Neural cell (in vitro differentiated cells): ENCODE measurements around the gene ZNF394. TPM values are rescaled to one million over a fixed set of nuclear protein-coding genes. Genes with fewer than 3 reads are reported as not detected.

ENCODE experiments used
- H2AFZ ChIP-seq: fragments of 200-600, 300-800 bp; sonication (generic), shearing (Covaris generic); 2 replicates; pipeline ENCODE4 v1.6.0; 2014; ENCODE audit warnings: low read depth, mild to moderate bottlenecking, antibody characterized with exemption, low read length, moderate library complexity
- H3F3A ChIP-seq: fragments of 200-600 bp; shearing (Covaris generic); 2 replicates; pipeline ENCODE4 v1.6.1; 2016; ENCODE audit warnings: mild to moderate bottlenecking, moderate library complexity, mixed read lengths, antibody characterized with exemption, low read length; ENCODE audit not compliant: insufficient read depth, poor library complexity, severe bottlenecking
- H3K27ac ChIP-seq: fragments of 200-600, 300-800 bp; sonication (generic), shearing (Covaris generic); 2 replicates; pipeline ENCODE4 v1.5.1; 2014; ENCODE audit warnings: mild to moderate bottlenecking, low read length, moderate library complexity
- H3K27me3 ChIP-seq: fragments of 300-800, 200-600 bp; sonication (generic), shearing (Covaris generic); 2 replicates; pipeline ENCODE4 v1.6.0; 2014; ENCODE audit warnings: mild to moderate bottlenecking, low read depth, low read length, moderate library complexity; ENCODE audit not compliant: insufficient read depth
- H3K36me3 ChIP-seq: fragments of 300-800, 200-600 bp; sonication (generic), shearing (Covaris generic); 2 replicates; pipeline ENCODE4 v1.5.1; 2014; ENCODE audit warnings: mild to moderate bottlenecking, antibody characterized with exemption, low read length, moderate library complexity; ENCODE audit not compliant: insufficient read depth
- H3K4me2 ChIP-seq: fragments of 300-800, 200-600 bp; sonication (generic), shearing (Covaris generic); 2 replicates; pipeline ENCODE4 v1.6.0; 2014; ENCODE audit warnings: mild to moderate bottlenecking, low read length
- H3K4me3 ChIP-seq: fragments of 300-800, 200-600 bp; sonication (generic), shearing (Covaris generic); 2 replicates; pipeline ENCODE4 v1.5.1; 2014; ENCODE audit warnings: mild to moderate bottlenecking, low read length, moderate library complexity
- H3K79me2 ChIP-seq: fragments of 200-600 bp; shearing (Covaris generic); replicated peaks from 2 replicates; pipeline ENCODE4 v1.6.0; 2014; ENCODE audit warnings: mild to moderate bottlenecking, low read length, moderate library complexity; ENCODE audit not compliant: insufficient read depth
- H3K9ac ChIP-seq: fragments of 300-800, 200-600 bp; sonication (generic), shearing (Covaris generic); 2 replicates; pipeline ENCODE4 v1.6.1; 2016; ENCODE audit warnings: mild to moderate bottlenecking, low read length, mixed read lengths
- H3K9me2 ChIP-seq: fragments of 200-600 bp; shearing (Covaris generic); 2 replicates; pipeline ENCODE4 v1.6.1; 2016; ENCODE audit warnings: mild to moderate bottlenecking, low read length, mixed read lengths; ENCODE audit not compliant: insufficient read depth
- H3K9me3 ChIP-seq: fragments of 200-600, 300-800 bp; sonication (generic), shearing (Covaris generic); 2 replicates; pipeline ENCODE4 v1.6.1; 2016; ENCODE audit warnings: mild to moderate bottlenecking, mixed run types, low read length, moderate library complexity, mixed read lengths
- H4K20me1 ChIP-seq: fragments of 200-600 bp; shearing (Covaris generic); 2 replicates; pipeline ENCODE4 v1.6.1; 2016; ENCODE audit warnings: mild to moderate bottlenecking, mixed run types; ENCODE audit not compliant: insufficient read depth
- CTCF ChIP-seq: fragments of 450-650 bp; IDR thresholded peaks from 2 replicates; pipeline ENCODE4 v1.5.1; 2014; ENCODE audit warnings: antibody characterized with exemption, mild to moderate bottlenecking, moderate library complexity; ENCODE audit not compliant: poor library complexity, severe bottlenecking
- EP300 ChIP-seq: fragments of 450-650 bp; conservative IDR thresholded peaks from 2 replicates; pipeline ENCODE4 v1.6.1; 2014; ENCODE audit warnings: antibody characterized with exemption, mild to moderate bottlenecking, moderate library complexity; ENCODE audit not compliant: poor library complexity, severe bottlenecking
- POLR2AphosphoS5 ChIP-seq: IDR thresholded peaks from 2 replicates; pipeline ENCODE4 v1.6.1; 2012
- RAD21 ChIP-seq: fragments of 450-650 bp; conservative IDR thresholded peaks from 2 replicates; pipeline ENCODE4 v1.6.1; 2014; ENCODE audit warnings: antibody characterized with exemption, mild to moderate bottlenecking, moderate library complexity
- REST ChIP-seq: IDR thresholded peaks from 2 replicates; pipeline ENCODE4 v1.6.1; 2012; ENCODE audit warnings: borderline replicate concordance
- SMC3 ChIP-seq: fragments of 450-650 bp; conservative IDR thresholded peaks from 2 replicates; pipeline ENCODE4 v1.6.1; 2014; ENCODE audit warnings: antibody characterized with exemption, mild to moderate bottlenecking, moderate library complexity; ENCODE audit not compliant: poor library complexity
- TAF1 ChIP-seq: IDR thresholded peaks from 2 replicates; pipeline ENCODE4 v1.6.1; 2012; ENCODE audit warnings: low read depth
- polyA plus RNA-seq: library from polyadenylated mRNA; depleted of rRNA; stranded (reverse); fragments of >200 nt; gene quantifications from 2 replicates; pipeline ENCODE4 v1.2.3, GENCODE V29; 2014

ZNF394 gene
- polyA plus RNA-seq, 1 donor from 2014 or later = 9.5 TPM

GRCh38 chr7:99446096-99446495, 54.0 kb downstream of the ZNF394 start:
- H3K79me2 ChIP-seq = peaks cover 3% of the 10 kb centered on the region
- no peaks in the 10 kb centered on the region for H3K9me3 ChIP-seq
- no peaks in the 10 kb centered on the region for H3K9me2 ChIP-seq
- H3K27me3 ChIP-seq = no peaks in the 10 kb centered on the region
- H3K4me2 ChIP-seq = no peak overlapping the region
- no peaks in the 10 kb centered on the region for H3F3A ChIP-seq
- H3K36me3 ChIP-seq = no peaks in the 10 kb centered on the region
- H4K20me1 ChIP-seq = no peaks in the 10 kb centered on the region
- H2AFZ ChIP-seq = no peak overlapping the region
- no peak overlapping the region for H3K27ac ChIP-seq
- H3K9ac ChIP-seq = no peak overlapping the region
- TF ChIP-seq TAF1 (no peak), POLR2AphosphoS5 (no peak), SMC3 (no peak), CTCF (no peak), REST (no peak), RAD21 (no peak), EP300 (no peak)
- no peak overlapping the region for H3K4me3 ChIP-seq

Other genes starting within 250 kb of the ZNF394 start
- not detected in 2 replicates for gene MYH16, start 227.4 kb downstream of the ZNF394 start, polyA plus RNA-seq
- gene ARPC1A, start 174.4 kb downstream of the ZNF394 start, polyA plus RNA-seq = 137 and 154 TPM in 2 replicates
- gene ARPC1B, start 125.6 kb downstream of the ZNF394 start, polyA plus RNA-seq = 1.7 and 3.6 TPM in 2 replicates
- 185 and 212 TPM in 2 replicates for gene PDAP1, start 91.7 kb downstream of the ZNF394 start, polyA plus RNA-seq
- gene BUD31, start 91.3 kb downstream of the ZNF394 start, polyA plus RNA-seq = 200 and 251 TPM in 2 replicates
- gene PTCD1, start 61.5 kb downstream of the ZNF394 start, polyA plus RNA-seq = 4.0 and 5.7 TPM in 2 replicates
- gene CPSF4, start 61.3 kb downstream of the ZNF394 start, polyA plus RNA-seq = 209 and 238 TPM in 2 replicates
- 1,790 and 1,998 TPM in 2 replicates for gene ATP5MF, start 34.1 kb downstream of the ZNF394 start, polyA plus RNA-seq
- 49.9 and 59.8 TPM in 2 replicates for gene ZNF789, start 27.4 kb downstream of the ZNF394 start, polyA plus RNA-seq
- gene ZKSCAN5, start 4.4 kb upstream of the ZNF394 start, polyA plus RNA-seq = 18.6 and 21.8 TPM in 2 replicates
- gene FAM200A, start 51.8 kb upstream of the ZNF394 start, polyA plus RNA-seq = 21.7 and 24.0 TPM in 2 replicates
- 89.0 and 92.8 TPM in 2 replicates for gene ZNF655, start 58.4 kb upstream of the ZNF394 start, polyA plus RNA-seq
- 2.9 and 3.6 TPM in 2 replicates for gene TMEM225B, start 98.0 kb upstream of the ZNF394 start, polyA plus RNA-seq
- gene ZSCAN25, start 116.7 kb upstream of the ZNF394 start, polyA plus RNA-seq = 12.1 and 12.2 TPM in 2 replicates
- gene CYP3A5, start 179.7 kb upstream of the ZNF394 start, polyA plus RNA-seq = not detected in 2 replicates
- not detected in 2 replicates for gene CYP3A7, start 234.9 kb upstream of the ZNF394 start, polyA plus RNA-seq